Loucy (cell line): ENCODE measurements around the gene WHRN.

ENCODE experiments used
- H2AFZ ChIP-seq: fragments of 200-600 bp; sonication (generic); 2 replicates; pipeline ENCODE4 v1.6.0; 2016; ENCODE audit warnings: antibody characterized with exemption, mild to moderate bottlenecking, low read length, moderate library complexity
- H3F3A ChIP-seq: fragments of 200-600 bp; 2 replicates; pipeline ENCODE4 v1.6.0; 2016; ENCODE audit warnings: antibody characterized with exemption, low read depth, mild to moderate bottlenecking
- H3K27me3 ChIP-seq: fragments of 200-600 bp; sonication (generic); 2 replicates; pipeline ENCODE4 v1.6.1; 2014; ENCODE audit warnings: low read length, mild to moderate bottlenecking; ENCODE audit not compliant: insufficient read depth, poor library complexity, severe bottlenecking
- H3K36me3 ChIP-seq: fragments of 200-600 bp; sonication (generic); 2 replicates; pipeline ENCODE4 v1.6.1; 2016; ENCODE audit warnings: low read length; ENCODE audit not compliant: insufficient read depth
- H3K4me1 ChIP-seq: fragments of 200-600 bp; sonication (generic); 2 replicates; pipeline ENCODE4 v1.5.1; 2014; ENCODE audit warnings: low read length, mild to moderate bottlenecking; ENCODE audit not compliant: insufficient read depth, poor library complexity, severe bottlenecking
- H3K4me2 ChIP-seq: fragments of 200-600 bp; sonication (generic); 2 replicates; pipeline ENCODE4 v1.6.0; 2014; ENCODE audit warnings: antibody characterized with exemption, low read length, low read depth, mild to moderate bottlenecking; ENCODE audit not compliant: poor library complexity, severe bottlenecking
- H3K4me3 ChIP-seq: fragments of 200-600 bp; sonication (generic); 2 replicates; pipeline ENCODE4 v1.5.1; 2014; ENCODE audit warnings: low read length, mild to moderate bottlenecking, mixed read lengths; ENCODE audit not compliant: poor library complexity, severe bottlenecking
- H3K79me2 ChIP-seq: fragments of 200-600 bp; sonication (generic); 2 replicates; pipeline ENCODE4 v1.6.1; 2014; ENCODE audit warnings: low read length; ENCODE audit not compliant: insufficient read depth
- H3K9ac ChIP-seq: fragments of 200-600 bp; sonication (generic); 2 replicates; pipeline ENCODE4 v1.6.0; 2014; ENCODE audit warnings: mild to moderate bottlenecking, low read depth, low read length, moderate library complexity; ENCODE audit not compliant: poor library complexity, severe bottlenecking
- H3K9me2 ChIP-seq: fragments of 200-600 bp; sonication (generic); replicated peaks from 2 replicates; pipeline ENCODE4 v1.6.1; 2016; ENCODE audit warnings: low read depth, low read length, mixed read lengths
- H3K9me3 ChIP-seq: fragments of 200-600 bp; sonication (generic); 2 replicates; pipeline ENCODE4 v1.6.1; 2014; ENCODE audit warnings: mild to moderate bottlenecking, antibody characterized with exemption, low read length, low read depth; ENCODE audit not compliant: insufficient read depth
- H4K20me1 ChIP-seq: fragments of 200-600 bp; sonication (generic); 2 replicates; pipeline ENCODE4 v1.6.0; 2014; ENCODE audit warnings: antibody characterized with exemption, low read length, mild to moderate bottlenecking; ENCODE audit not compliant: insufficient read depth, poor library complexity, severe bottlenecking
- EZH2phosphoT487 ChIP-seq: fragments of 200-600 bp; IDR thresholded peaks from 2 replicates; pipeline ENCODE4 v1.6.1; 2018; ENCODE audit warnings: antibody characterized with exemption, mild to moderate bottlenecking, moderate library complexity, borderline replicate concordance
- TF ChIP-seq, protein P1 (sequence below): fragments of 200-600 bp; sonication (generic); conservative IDR thresholded peaks from 2 replicates; pipeline ENCODE4 v1.5.1; 2014; ENCODE audit warnings: mild to moderate bottlenecking, antibody characterized with exemption, low read length

Gene WHRN

GRCh38 chr9:114421147-114421546 is 84.1 kb downstream of the WHRN start:
- no peaks in the 10 kb centered on the region for H3K79me2 ChIP-seq
- no peak for TF ChIP-seq EZH2phosphoT487
- TF ChIP-seq, protein P1, sequence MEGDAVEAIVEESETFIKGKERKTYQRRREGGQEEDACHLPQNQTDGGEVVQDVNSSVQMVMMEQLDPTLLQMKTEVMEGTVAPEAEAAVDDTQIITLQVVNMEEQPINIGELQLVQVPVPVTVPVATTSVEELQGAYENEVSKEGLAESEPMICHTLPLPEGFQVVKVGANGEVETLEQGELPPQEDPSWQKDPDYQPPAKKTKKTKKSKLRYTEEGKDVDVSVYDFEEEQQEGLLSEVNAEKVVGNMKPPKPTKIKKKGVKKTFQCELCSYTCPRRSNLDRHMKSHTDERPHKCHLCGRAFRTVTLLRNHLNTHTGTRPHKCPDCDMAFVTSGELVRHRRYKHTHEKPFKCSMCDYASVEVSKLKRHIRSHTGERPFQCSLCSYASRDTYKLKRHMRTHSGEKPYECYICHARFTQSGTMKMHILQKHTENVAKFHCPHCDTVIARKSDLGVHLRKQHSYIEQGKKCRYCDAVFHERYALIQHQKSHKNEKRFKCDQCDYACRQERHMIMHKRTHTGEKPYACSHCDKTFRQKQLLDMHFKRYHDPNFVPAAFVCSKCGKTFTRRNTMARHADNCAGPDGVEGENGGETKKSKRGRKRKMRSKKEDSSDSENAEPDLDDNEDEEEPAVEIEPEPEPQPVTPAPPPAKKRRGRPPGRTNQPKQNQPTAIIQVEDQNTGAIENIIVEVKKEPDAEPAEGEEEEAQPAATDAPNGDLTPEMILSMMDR: no peak
- H3K9me2 ChIP-seq: no peaks in the 10 kb centered on the region
- H2AFZ ChIP-seq: no peak overlapping the region
- no peak overlapping the region for H3K9ac ChIP-seq
- H3K4me3 ChIP-seq: no peak overlapping the region
- H3K4me1 ChIP-seq: no peaks in the 10 kb centered on the region
- no peaks in the 10 kb centered on the region for H3K27me3 ChIP-seq
- H4K20me1 ChIP-seq: no peaks in the 10 kb centered on the region
- no peaks in the 10 kb centered on the region for H3K36me3 ChIP-seq
- no peaks in the 10 kb centered on the region for H3F3A ChIP-seq
- H3K4me2 ChIP-seq: no peak overlapping the region
- H3K9me3 ChIP-seq: no peaks in the 10 kb centered on the region

DNA sequence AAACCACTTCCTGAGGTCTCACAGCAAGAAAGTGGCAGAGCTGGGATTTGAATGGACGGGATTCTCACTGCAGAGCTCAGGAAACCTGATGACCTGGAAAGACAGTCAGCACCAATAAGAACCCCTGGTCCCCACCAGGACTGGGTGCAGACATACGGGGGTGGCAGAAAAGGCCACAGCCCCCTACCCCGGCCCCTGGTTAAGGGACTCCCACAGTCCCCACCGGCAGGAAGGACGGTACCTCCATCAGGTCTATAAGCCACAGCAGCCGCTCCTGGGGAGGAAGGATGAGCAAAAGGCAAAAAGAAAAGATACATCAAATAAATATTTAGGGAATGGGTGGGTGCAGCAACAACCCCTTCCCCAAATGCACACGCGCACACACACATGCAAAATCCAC is 85.5 kb downstream of the WHRN start:
- Histone ChIP-seq H3K4me3 (no peak overlapping the region), H3K27me3 (no peaks in the 10 kb centered on the region), H3K36me3 (no peaks in the 10 kb centered on the region), H3K9me2 (no peaks in the 10 kb centered on the region), H3K4me1 (no peaks in the 10 kb centered on the region), H3K9me3 (no peaks in the 10 kb centered on the region), H3F3A (no peaks in the 10 kb centered on the region), H3K79me2 (no peaks in the 10 kb centered on the region), H2AFZ (no peak overlapping the region), H3K4me2 (no peak overlapping the region), H4K20me1 (no peaks in the 10 kb centered on the region), H3K9ac (no peak overlapping the region)
- TF ChIP-seq EZH2phosphoT487: no peak
- TF ChIP-seq, protein P1: no peak

DNA sequence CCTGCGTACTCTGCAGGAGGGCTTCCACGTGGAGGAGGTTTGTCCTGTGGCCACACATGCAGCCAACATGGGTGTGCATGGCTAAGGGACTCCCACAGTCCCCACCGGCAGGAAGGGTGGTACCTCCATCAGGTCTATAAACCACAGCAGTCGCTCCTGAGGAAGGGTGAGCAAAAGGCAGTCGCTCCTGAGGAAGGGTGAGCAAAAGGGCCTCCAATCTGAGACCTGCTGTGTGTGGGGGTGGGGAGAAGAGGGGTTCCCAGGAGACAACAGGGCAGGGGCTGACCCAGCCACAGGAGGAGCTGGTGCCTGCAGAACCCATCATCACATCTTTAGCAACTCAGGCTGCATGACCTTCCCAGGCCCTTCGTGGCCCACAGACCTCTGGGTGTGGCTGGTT is 87.2 kb downstream of the WHRN start:
- Histone ChIP-seq H3K9me3 (no peaks in the 10 kb centered on the region), H3K79me2 (no peaks in the 10 kb centered on the region), H3K9ac (no peak overlapping the region), H3K36me3 (no peaks in the 10 kb centered on the region), H3K4me2 (no peak overlapping the region), H3K4me3 (no peak overlapping the region), H3F3A (no peaks in the 10 kb centered on the region), H3K9me2 (no peaks in the 10 kb centered on the region), H3K27me3 (no peaks in the 10 kb centered on the region), H2AFZ (no peak overlapping the region), H4K20me1 (no peaks in the 10 kb centered on the region), H3K4me1 (peaks cover 4% of the 10 kb centered on the region)
- TF ChIP-seq, protein P1: no peak
- TF ChIP-seq EZH2phosphoT487: no peak
